Spinal cord (tissue), 10 donors: ENCODE data around the gene MTMR4. TPM values are rescaled to one million over a fixed set of nuclear protein-coding genes. Genes with fewer than 3 reads are reported as not detected.
"Not testable (repeated sequence)": the region's sequence is repeated elsewhere in the genome, so short reads cannot be mapped to it uniquely, and the experiment has no call there.

Experiments
- DNase-seq, 6 donors: peaks; one replicate each; pipeline versions ENCODE4 v3.0.0 to v3.0.0-alpha.2; 2013 to 2015; ENCODE audit warnings: low spot score in 6 of 6, low read depth in 4 of 6
- H3K27ac ChIP-seq: one replicate; pipeline ENCODE4 v1.5.1; 2013; ENCODE audit warnings: low read depth, low read length, control low read depth
- H3K27me3 ChIP-seq: one replicate; pipeline ENCODE4 v1.6.1; 2013; ENCODE audit warnings: low read length; ENCODE audit not compliant: control insufficient read depth, insufficient read depth
- H3K36me3 ChIP-seq: one replicate; pipeline ENCODE4 v1.6.1; 2013; ENCODE audit warnings: low read length; ENCODE audit not compliant: control insufficient read depth, insufficient read depth
- H3K4me1 ChIP-seq: one replicate; pipeline ENCODE4 v1.6.1; 2013; ENCODE audit warnings: low read length; ENCODE audit not compliant: control insufficient read depth, insufficient read depth
- H3K4me3 ChIP-seq: one replicate; pipeline ENCODE4 v1.5.1; 2013; ENCODE audit warnings: low read depth, low read length, control low read depth
- H3K9me3 ChIP-seq: one replicate; pipeline ENCODE4 v1.6.1; 2013; ENCODE audit warnings: low read length; ENCODE audit not compliant: control insufficient read depth, insufficient read depth
- WGBS: methylation state at CpG from one replicate; pipeline ENCODE4 v1.1.5; 2013; ENCODE audit warnings: missing lambda C conversion rate; ENCODE audit not compliant: insufficient coverage; 5-methylcytosine and 5-hydroxymethylcytosine counted together
- long read RNA-seq, 4 donors: transcript quantifications; one replicate each; lab custom pipeline, GENCODE V29; 2026
- polyA plus RNA-seq, 2 donors: library from polyadenylated mRNA; unstranded; fragments of 120-200 nt; gene quantifications; one replicate each; pipeline ENCODE4 v1.2.1, GENCODE V29; 2013; ENCODE audit not compliant: insufficient read length in 2 of 2
- total RNA-seq, 2 donors: library from RNA; depleted of rRNA in 1 of 2; stranded (reverse); fragments of 120-200 nt in 1 of 2; fragments of >200 nt in 1 of 2; gene quantifications; one replicate each; pipeline versions ENCODE4 v1.2.3 to v1.2.4, GENCODE V29; 2013 to 2014
- donor health status: healthy.

The MTMR4 gene
- total RNA-seq (10 to 100 TPM; 54.2 to 76.1 TPM), polyA plus RNA-seq (10 to 100 TPM; 67.6 to 72.4 TPM)
- long read RNA-seq, donor 1, partial matches to known transcripts = 36 of 40 reads
- long read RNA-seq, donor 1, other reads (novel, unspliced or antisense) = 0 of 40 reads
- long read RNA-seq, donor 2, partial matches to known transcripts = 0 of 1 reads
- long read RNA-seq, donor 2, other reads (novel, unspliced or antisense) = 0 of 1 reads
- long read RNA-seq, donor 3, partial matches to known transcripts = 0 of 4 reads
- long read RNA-seq, donor 3, other reads (novel, unspliced or antisense) = 0 of 4 reads
- long read RNA-seq, donor 4 = 0 reads

DNA sequence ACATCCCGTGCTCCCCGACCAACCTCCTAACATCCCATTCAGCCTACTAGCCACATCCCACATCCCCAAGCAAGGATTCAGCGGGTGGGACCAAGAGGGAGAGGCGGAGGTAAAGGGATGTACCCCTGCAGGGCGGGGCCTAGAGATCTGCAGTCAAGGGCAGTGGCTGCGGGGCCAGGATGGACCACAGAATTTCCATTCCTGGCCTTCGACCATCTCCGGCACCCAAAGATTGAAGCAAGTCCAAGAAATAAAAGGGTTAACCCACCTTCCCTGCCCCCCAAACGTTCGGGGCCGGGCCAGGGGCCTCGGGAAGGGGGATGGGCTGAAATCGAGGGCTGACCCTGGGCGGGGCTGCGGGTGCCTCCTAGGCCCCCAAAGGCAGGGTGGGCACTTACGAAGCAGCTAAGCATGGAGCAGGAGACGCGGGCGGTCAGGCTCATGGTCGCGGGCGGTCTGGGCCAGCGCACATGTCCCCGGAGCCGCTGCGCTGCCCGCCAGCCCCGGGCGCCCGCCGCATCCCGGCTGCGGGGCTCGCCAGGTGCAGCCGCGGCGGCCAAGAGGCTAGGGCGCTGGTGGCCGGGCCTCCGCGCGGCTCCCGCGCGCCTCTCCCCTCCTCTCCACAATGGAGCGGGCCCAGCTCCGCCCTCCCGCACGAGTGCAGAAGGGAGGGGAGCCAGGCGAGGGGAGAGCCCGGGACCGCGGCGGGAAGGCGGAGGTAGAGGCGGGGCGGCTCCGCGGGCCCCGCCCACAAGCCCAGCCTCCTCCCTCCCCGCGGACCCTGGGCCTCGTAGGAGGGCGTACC is at the start of gene MTMR4:
MTMR4 (minus strand) TSS at position 674 of the 805 bp plus-strand sequence; CDS start at position 443, 231 bp downstream.
- H3K36me3 ChIP-seq = peaks cover 40% of the 10 kb centered on the region
- peaks cover 42% of the 10 kb centered on the region for H3K4me1 ChIP-seq
- 0% methylated on average over 58 of the region's 64 CpGs for WGBS
- no peaks in the 10 kb centered on the region for H3K27me3 ChIP-seq
- H3K4me3 ChIP-seq = peak within 1 kb of the TSS; percentile 69
- H3K9me3 ChIP-seq = no peaks in the 10 kb centered on the region
- DNase-seq = peak in 4 of 6 donors; percentile 62 to 95 (median 86)
- peak within 1 kb of the TSS; percentile 45 for H3K27ac ChIP-seq

DNA sequence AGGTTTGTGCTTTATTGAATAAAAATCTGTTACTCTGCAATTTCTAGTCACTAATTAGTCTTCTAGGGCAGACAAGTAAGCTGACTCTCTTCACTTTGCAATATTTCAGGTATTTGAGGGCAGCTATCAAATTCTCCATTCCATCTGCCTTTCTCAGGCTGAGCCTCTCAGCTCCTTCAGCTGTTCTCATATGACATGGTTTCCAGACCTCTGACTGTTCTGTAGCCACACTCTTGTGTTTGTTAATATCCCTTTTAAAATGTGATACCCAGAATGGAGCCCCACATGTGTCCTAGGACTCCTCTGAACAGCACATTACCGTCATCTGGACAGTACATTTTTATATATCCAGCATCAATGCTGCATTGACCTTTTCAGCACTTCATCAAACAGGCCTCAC is 46.1 kb upstream of the MTMR4 start:
- WGBS = 88% methylated on average over 1 of the region's 1 CpG
- H3K27ac ChIP-seq = no peak overlapping the region
- no peak for DNase-seq
- H3K27me3 ChIP-seq = no peaks in the 10 kb centered on the region
- no peaks in the 10 kb centered on the region for H3K4me1 ChIP-seq
- H3K9me3 ChIP-seq = no peaks in the 10 kb centered on the region
- H3K36me3 ChIP-seq = no peaks in the 10 kb centered on the region
- no peak overlapping the region for H3K4me3 ChIP-seq

DNA sequence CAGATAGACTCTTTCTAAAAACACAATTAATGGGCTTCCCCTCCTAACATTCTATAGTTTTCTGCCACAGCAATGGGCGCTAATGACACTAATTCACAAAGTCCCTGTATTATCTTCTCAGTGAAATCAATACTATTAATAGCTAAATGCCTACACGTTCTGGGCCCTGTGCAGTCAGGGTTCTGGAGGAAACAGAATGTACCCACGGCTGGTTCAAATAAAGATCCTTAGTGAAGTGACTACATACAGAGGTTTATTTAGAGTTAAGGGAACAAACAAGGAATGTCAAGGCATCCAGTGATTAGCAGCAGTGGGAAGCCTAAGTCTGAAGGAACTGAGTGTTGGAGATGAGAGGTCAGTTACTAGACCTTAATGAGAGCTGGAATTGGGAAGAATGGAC is 43.5 kb upstream of the MTMR4 start:
- Histone ChIP-seq H3K4me3 (no peak overlapping the region), H3K27ac (no peak overlapping the region), H3K27me3 (no peaks in the 10 kb centered on the region), H3K9me3 (no peaks in the 10 kb centered on the region), H3K4me1 (no peaks in the 10 kb centered on the region), H3K36me3 (no peaks in the 10 kb centered on the region)
- DNase-seq = no peak
- WGBS = 79% methylated on average over 2 of the region's 3 CpGs

DNA sequence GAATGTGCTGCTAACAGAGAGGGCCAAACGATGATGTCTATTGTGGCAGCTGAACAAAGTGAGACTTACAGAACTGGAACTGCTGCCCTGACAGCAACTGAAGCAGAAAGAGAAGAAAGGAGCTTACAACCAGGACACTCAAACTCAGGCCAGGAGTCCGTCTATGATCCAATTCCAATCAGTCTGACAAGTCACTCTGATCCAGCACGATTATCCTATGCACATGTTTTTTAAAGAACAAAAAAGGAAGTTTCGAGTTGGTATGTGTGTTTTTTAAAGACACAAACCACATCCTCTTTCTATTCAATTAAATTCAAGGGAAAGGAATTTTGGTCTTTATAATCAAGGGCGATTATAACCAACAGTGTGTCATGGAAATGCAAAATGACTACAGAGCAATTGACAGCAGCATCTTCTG is 42.4 kb upstream of the MTMR4 start:
- no peak overlapping the region for H3K27ac ChIP-seq
- no peaks in the 10 kb centered on the region for H3K36me3 ChIP-seq
- H3K9me3 ChIP-seq = no peaks in the 10 kb centered on the region
- H3K4me1 ChIP-seq = no peaks in the 10 kb centered on the region
- DNase-seq = no peak
- no CpG with 5 or more reads among the region's 5 CpGs for WGBS
- no peak overlapping the region for H3K4me3 ChIP-seq
- no peaks in the 10 kb centered on the region for H3K27me3 ChIP-seq

DNA sequence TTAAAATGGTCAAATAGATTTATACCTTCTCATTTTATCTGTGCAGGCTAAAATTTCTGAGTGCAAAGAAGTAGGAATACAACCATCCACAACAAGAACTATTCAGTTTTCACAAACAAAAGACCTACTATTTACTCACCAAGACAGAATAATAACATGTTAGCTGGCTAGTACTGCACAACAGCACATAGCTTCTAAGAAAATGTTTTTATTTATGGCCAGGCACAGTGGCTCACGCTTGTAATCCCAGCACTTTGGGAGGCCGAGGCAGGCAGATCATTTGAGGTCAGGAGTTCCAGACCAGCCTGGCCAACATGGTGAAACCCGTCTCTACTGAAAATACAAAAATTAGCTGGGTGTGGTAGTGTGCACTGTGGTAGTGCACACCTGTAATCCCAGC is 40.7 kb upstream of the MTMR4 start:
- not testable (repeated sequence) for DNase-seq, H3K27ac ChIP-seq, H3K4me1 ChIP-seq, H3K27me3 ChIP-seq, H3K36me3 ChIP-seq, H3K4me3 ChIP-seq, H3K9me3 ChIP-seq
- 69% methylated on average over 2 of the region's 3 CpGs for WGBS

DNA sequence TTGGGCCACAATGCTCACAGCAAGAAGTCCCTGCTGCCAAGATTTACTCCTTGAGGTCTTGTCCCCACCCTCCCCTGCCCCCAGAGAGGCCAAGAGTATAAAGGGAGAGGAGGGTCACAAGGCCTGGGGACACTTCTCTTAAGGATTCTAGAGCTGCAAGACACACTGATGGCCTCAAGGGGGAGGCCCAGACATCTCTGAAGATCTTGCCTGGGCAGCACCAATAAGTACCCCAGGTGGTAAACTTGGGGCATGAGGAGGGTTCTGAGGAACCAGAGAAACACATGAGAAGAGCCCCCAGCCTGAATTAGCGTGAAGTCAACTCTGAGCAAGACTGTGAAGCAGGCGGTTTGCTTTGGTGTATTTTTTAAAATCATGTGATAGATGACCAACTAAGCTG is 26.8 kb upstream of the MTMR4 start:
- DNase-seq = no peak
- no peaks in the 10 kb centered on the region for H3K36me3 ChIP-seq
- H3K27me3 ChIP-seq = no peaks in the 10 kb centered on the region
- H3K27ac ChIP-seq = no peak overlapping the region
- H3K4me3 ChIP-seq = no peak overlapping the region
- H3K4me1 ChIP-seq = no peaks in the 10 kb centered on the region
- H3K9me3 ChIP-seq = no peaks in the 10 kb centered on the region
- no CpG with 5 or more reads among the region's 2 CpGs for WGBS

DNA sequence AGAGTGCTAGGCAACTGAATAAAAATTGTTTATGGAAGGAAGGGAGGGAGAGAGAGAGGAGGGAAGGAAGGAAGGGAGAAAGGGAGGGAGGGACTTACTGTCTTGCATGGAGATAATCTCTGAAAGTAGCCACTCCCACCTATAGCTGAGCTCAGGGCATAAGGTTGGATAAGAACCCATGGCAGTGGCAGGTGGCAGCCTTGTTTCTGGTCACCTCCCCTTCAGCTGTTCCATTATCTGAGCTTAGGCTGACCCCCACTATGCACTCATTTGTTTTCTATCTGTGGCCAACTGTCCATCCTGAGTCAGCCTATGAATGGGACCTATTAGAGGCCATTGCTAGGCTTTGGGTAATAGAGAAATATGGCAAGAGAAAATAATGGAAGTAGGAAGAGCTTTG is 25.3 kb upstream of the MTMR4 start:
- Histone ChIP-seq H3K27me3 (no peaks in the 10 kb centered on the region), H3K4me1 (peaks cover under 1% of the 10 kb centered on the region), H3K9me3 (no peaks in the 10 kb centered on the region), H3K4me3 (no peak overlapping the region), H3K27ac (no peak overlapping the region), H3K36me3 (no peaks in the 10 kb centered on the region)
- DNase-seq = no peak

DNA sequence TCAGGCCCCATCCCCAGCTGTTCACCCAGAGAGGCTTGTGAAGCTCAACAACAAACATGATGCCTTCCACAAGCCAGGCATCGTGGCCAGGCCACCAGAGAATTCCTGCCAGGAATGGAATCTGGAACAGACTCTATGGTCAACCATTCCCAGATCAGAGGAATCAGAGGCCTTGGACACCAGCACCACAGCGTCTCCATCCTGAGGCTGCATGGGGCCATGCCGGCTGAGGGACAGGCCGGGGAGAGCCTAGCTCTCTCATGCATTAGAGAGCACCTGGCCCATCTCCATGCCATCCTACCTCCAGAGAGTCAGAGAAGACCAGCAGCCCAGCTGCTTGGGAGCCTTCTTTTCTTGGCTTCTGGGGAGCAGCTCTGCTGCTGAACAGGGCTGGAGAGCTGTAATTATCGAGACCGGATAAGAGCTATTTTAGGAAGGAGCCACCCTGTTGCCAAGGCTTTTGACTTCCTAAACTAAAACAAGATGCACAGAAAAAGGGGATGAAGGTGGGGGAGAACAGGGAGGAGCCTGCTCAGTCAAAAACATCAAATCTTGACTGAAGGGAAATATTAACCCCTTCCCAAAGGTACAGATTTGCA is 24.5 kb upstream of the MTMR4 start:
- Histone ChIP-seq H3K27me3 (no peaks in the 10 kb centered on the region), H3K4me3 (no peak overlapping the region), H3K27ac (no peak overlapping the region), H3K36me3 (no peaks in the 10 kb centered on the region), H3K4me1 (peaks cover 8% of the 10 kb centered on the region), H3K9me3 (no peaks in the 10 kb centered on the region)
- DNase-seq = no peak
- WGBS = 82% methylated on average over 4 of the region's 6 CpGs

DNA sequence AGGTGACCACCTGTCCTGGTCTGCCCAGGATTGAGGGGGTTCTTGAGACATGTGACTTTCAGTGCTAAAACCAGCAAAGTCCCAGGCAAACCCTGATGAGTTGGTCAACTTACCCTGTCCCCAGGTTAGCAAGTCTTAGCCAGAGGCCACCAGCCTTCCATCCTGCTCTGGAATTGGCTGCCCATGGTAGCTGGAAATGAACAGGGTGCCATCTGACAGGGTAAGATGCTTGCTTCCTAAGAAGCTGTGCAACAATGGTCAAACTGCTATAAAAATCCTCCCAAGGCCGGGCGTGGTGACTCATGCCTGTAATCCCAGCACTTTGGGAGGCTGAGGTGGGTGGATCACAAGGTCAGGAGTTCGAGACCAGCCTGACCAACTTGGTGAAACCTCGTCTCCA is 22.8 kb upstream of the MTMR4 start:
- no peak for DNase-seq
- Histone ChIP-seq H3K36me3 (no peaks in the 10 kb centered on the region), H3K27ac (no peak overlapping the region), H3K4me1 (peaks cover 24% of the 10 kb centered on the region), H3K27me3 (no peaks in the 10 kb centered on the region), H3K4me3 (no peak overlapping the region), H3K9me3 (no peaks in the 10 kb centered on the region)
- WGBS = 94% methylated on average over 3 of the region's 4 CpGs
